IPS DF 6.9 (cell line): Measurements from ENCODE around the gene NXF1.
"Not testable (repeated sequence)": the region's sequence is repeated elsewhere in the genome, so short reads cannot be mapped to it uniquely, and the experiment has no call there.

Experiments used
- DNase-seq: peaks from one replicate; pipeline ENCODE4 v3.0.0-alpha.2; 2013; ENCODE audit warnings: low read depth, low spot score
- H3K27ac ChIP-seq: one replicate; pipeline ENCODE4 v1.5.1; 2013; ENCODE audit warnings: low read length, control low read depth
- H3K27me3 ChIP-seq: 2 replicates; pipeline ENCODE4 v1.6.1; 2013; ENCODE audit warnings: mild to moderate bottlenecking, low read length; ENCODE audit not compliant: control insufficient read depth, insufficient read depth
- H3K36me3 ChIP-seq: 2 replicates; pipeline ENCODE4 v1.6.1; 2013; ENCODE audit warnings: low read length; ENCODE audit not compliant: control insufficient read depth, insufficient read depth
- H3K4me1 ChIP-seq: 2 replicates; pipeline ENCODE4 v1.6.1; 2013; ENCODE audit warnings: low read length; ENCODE audit not compliant: control insufficient read depth, insufficient read depth
- H3K4me3 ChIP-seq: 2 replicates; pipeline ENCODE4 v1.5.1; 2013; ENCODE audit warnings: mild to moderate bottlenecking, low read length
- H3K9me3 ChIP-seq: 2 replicates; pipeline ENCODE4 v1.6.1; 2013; ENCODE audit warnings: low read length, inconsistent platforms; ENCODE audit not compliant: control insufficient read depth, insufficient read depth
- WGBS: extraction: QIAGEN DNeasy Blood & Tissue Kit; methylation state at CpG from one replicate; pipeline ENCODE4 v1.1.7; 2013; ENCODE audit warnings: mixed read lengths, missing lambda C conversion rate; ENCODE audit not compliant: insufficient read length, insufficient coverage; 5-methylcytosine and 5-hydroxymethylcytosine counted together

The NXF1 gene

GRCh38 chr11:62831520-62832335 lies 26.5 kb upstream of the NXF1 start, which contains the start of gene STX5:
Gene STX5, minus strand, starts transcription at chr11:62832051. Its CDS starts 808 bp downstream, at chr11:62831243.
- no peaks in the 10 kb centered on the region for H3K9me3 ChIP-seq
- WGBS = no CpG with 5 or more reads among the region's 65 CpGs
- no peaks in the 10 kb centered on the region for H3K27me3 ChIP-seq
- no peaks in the 10 kb centered on the region; the same call in 1 of the 2 replicates for H3K4me1 ChIP-seq
- H3K27ac ChIP-seq = no peak within 1 kb of the TSS
- peak within 1 kb of the TSS; percentile 92; the same call in 1 of the 2 replicates for H3K4me3 ChIP-seq
- DNase-seq = peak; percentile 97
- peaks cover 20% of the 10 kb centered on the region for H3K36me3 ChIP-seq

DNA sequence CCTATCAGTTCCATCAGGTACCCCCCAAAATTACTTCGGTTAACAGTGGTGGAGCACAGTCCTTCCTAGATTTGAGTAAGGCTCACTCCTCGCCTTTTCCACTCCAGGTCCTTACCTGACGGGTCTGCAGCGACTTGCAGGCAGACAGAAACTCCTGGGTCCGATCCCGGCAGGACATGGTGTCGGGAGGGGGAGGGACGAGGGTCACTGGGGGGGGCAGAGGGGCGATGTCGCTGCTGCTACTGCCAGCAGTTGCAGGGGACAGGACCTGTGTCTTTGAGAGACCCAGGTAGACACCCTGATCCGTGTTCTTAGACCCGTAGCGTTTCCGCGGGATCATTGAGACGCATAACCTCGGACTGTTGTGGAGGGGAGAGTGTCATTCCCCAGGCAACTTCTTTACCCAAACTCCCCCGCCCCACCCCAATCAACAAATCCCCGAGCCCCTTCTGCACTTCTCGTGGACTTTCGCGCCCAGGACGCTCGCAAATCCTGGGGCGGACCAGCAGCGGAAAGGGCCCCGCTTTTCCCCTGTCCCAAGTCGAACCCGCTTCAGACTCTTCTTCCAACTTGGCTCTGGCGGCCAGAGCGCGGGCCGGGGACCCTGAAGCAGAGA lies 25.8 kb upstream of the NXF1 start:
- H3K27ac ChIP-seq = no peak overlapping the region
- DNase-seq = no peak
- WGBS = no CpG with 5 or more reads among the region's 33 CpGs
- no peaks in the 10 kb centered on the region; the same call in 1 of the 2 replicates for H3K4me1 ChIP-seq
- H3K36me3 ChIP-seq = peaks cover 20% of the 10 kb centered on the region
- H3K9me3 ChIP-seq = no peaks in the 10 kb centered on the region
- H3K27me3 ChIP-seq = no peaks in the 10 kb centered on the region
- H3K4me3 ChIP-seq = peak overlapping the region; percentile 92; the same call in 1 of the 2 replicates

- no CpG with 5 or more reads among the region's 8 CpGs for WGBS
- H3K4me1 ChIP-seq, H3K27me3 ChIP-seq, DNase-seq, H3K27ac ChIP-seq, H3K4me3 ChIP-seq, H3K9me3 ChIP-seq: not testable (repeated sequence)
- H3K36me3 ChIP-seq = peaks cover 17% of the 10 kb centered on the region
Measured at GRCh38 chr11:62828130-62828529, 22.9 kb upstream of the NXF1 start.

- no peak overlapping the region for H3K4me3 ChIP-seq
- H3K27me3 ChIP-seq = no peaks in the 10 kb centered on the region
- WGBS = no CpG with 5 or more reads among the region's 3 CpGs
- no peaks in the 10 kb centered on the region for H3K9me3 ChIP-seq
- DNase-seq = no peak
- no peaks in the 10 kb centered on the region for H3K4me1 ChIP-seq
- peaks cover 26% of the 10 kb centered on the region for H3K36me3 ChIP-seq
- H3K27ac ChIP-seq = no peak overlapping the region
Measured at GRCh38 chr11:62823677-62824076, 18.4 kb upstream of the NXF1 start.

GRCh38 chr11:62817129-62817528 lies 11.9 kb upstream of the NXF1 start:
- H3K4me3 ChIP-seq = no peak overlapping the region
- peaks cover 5% of the 10 kb centered on the region; the same call in 1 of the 2 replicates for H3K36me3 ChIP-seq
- no peak for DNase-seq
- H3K27me3 ChIP-seq = no peaks in the 10 kb centered on the region
- no CpG with 5 or more reads among the region's 4 CpGs for WGBS
- no peak overlapping the region for H3K27ac ChIP-seq
- no peaks in the 10 kb centered on the region for H3K4me1 ChIP-seq
- H3K9me3 ChIP-seq = no peaks in the 10 kb centered on the region

DNA sequence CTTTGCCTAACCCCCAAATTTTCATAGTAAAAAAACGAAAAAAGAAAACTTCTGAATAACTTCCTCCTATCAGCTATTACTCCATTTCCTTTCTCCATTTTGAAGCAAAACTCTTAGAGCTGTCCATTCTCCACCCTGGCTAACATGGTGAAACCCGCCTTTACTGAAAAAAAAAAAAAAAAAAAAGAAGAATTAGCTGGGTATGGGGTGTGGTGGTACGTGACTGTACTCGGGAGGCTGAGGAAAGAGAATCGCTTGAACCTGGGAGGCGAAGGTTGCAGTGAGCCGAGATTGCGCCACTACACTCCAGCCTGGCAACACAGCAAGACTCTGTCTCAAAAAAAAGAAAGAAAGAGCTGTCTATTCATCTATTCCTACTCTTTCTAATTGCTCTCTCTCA lies 11.3 kb upstream of the NXF1 start:
- Histone ChIP-seq H3K4me3 (no peak overlapping the region), H3K27me3 (no peaks in the 10 kb centered on the region), H3K9me3 (no peaks in the 10 kb centered on the region), H3K27ac (no peak overlapping the region), H3K36me3 (peaks cover 5% of the 10 kb centered on the region; the same call in 1 of the 2 replicates), H3K4me1 (no peaks in the 10 kb centered on the region)
- no CpG with 5 or more reads among the region's 8 CpGs for WGBS
- DNase-seq = no peak

DNA sequence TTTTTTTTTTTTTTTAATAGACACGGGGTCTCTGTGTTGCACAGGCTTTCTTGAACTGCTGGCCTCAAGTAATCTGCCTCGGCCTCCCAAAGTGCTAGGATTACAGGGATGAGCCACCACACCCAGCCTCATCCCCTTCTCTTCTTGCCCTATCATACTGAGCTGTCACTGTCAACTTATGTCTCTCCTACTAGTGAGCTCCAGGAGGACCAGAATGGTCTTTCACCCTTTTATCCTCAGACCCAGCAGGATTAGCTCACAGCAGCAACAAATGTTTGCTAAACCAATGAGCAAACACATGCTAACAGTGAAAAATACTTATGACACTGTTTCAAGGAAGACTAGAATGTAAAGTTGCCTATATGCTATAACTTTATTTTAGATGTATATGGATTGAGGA lies 6.4 kb upstream of the NXF1 start:
- H3K4me1 ChIP-seq = no peaks in the 10 kb centered on the region
- no CpG with 5 or more reads among the region's 2 CpGs for WGBS
- no peaks in the 10 kb centered on the region for H3K36me3 ChIP-seq
- no peaks in the 10 kb centered on the region for H3K27me3 ChIP-seq
- H3K4me3 ChIP-seq = no peak overlapping the region
- H3K9me3 ChIP-seq = no peaks in the 10 kb centered on the region
- no peak overlapping the region for H3K27ac ChIP-seq
- DNase-seq = no peak

DNA sequence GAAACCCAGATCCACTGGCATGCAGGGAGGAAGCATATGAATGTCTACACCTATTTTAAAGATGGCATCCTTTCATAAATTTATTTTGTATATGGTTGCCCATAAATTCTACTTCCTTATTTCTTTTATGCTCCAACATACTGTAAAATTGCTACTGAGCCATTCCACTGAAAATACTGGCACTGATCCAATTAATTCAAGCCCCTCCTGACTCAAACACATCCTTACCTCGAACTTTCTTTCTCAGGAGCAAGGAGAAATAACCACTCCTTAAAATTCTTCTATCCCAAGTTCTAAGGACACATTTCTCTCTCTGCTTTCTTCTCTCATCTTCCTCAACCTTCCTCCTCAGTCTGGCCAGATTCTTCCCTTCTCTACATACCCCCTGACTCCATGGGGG lies 5.5 kb upstream of the NXF1 start:
- Histone ChIP-seq H3K27me3 (no peaks in the 10 kb centered on the region), H3K9me3 (no peaks in the 10 kb centered on the region), H3K4me3 (no peak overlapping the region), H3K4me1 (no peaks in the 10 kb centered on the region), H3K36me3 (no peaks in the 10 kb centered on the region), H3K27ac (no peak overlapping the region)
- WGBS = no CpG with 5 or more reads among the region's 1 CpG
- no peak for DNase-seq

DNA sequence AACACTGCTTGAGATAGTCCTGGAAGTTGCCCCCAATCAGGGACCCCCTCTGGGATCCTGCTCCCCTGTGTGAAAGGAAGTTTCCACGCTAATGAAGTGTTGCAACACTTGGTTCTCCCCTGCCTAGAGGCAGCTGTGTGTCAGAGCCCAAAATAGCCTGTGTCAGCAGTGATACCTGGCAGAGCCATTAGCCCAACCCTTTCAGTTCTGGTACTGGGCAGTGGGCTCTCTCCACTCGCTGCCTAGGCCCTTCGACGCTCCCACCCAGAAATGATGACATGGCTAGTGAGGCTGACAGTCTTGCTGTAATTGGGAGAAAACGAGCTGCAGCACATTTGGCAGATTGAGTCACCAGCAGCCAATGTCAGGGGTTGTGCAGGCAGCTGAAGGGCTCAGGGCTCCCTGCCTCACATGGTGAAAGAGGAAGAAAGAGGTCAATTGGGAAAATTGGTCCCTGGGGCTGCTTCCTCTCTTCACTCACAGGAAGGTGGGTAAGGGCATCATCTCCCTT lies 1.4 kb upstream of the NXF1 start:
- Histone ChIP-seq H3K4me3 (no peak overlapping the region), H3K4me1 (no peaks in the 10 kb centered on the region)
- no CpG with 5 or more reads among the region's 5 CpGs for WGBS

DNA sequence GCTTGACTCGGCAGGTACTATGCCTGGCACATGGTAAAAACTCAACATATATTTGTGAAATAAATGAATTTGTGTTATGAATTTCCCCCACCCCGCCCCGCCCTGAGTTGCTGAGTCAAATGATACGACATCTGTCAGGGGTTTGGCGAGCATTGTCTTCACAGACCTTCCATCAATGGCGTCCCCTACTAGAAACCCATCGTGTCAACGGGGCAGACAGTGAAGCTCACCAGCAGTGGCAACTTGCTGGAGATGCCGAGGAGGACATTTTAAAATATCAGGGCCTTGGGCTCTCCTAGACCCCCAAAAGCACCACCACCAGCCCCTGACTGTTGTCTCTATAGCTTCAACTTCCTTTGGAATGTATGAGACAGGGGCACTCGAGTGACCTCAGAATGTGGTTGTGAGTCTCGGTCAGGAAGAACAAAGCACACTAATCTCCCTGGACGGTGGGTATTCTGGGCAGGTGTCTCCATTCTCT lies 761 bp upstream of the NXF1 start:
- Histone ChIP-seq H3K4me3 (peak overlapping the region; percentile 55; the same call in 1 of the 2 replicates), H3K9me3 (no peaks in the 10 kb centered on the region), H3K27ac (no peak overlapping the region), H3K4me1 (no peaks in the 10 kb centered on the region), H3K27me3 (no peaks in the 10 kb centered on the region), H3K36me3 (peaks cover 11% of the 10 kb centered on the region)
- no peak for DNase-seq
- WGBS = no CpG with 5 or more reads among the region's 12 CpGs

More for the DNA sequence above, 1.4 kb upstream of the NXF1 start:
- H3K36me3 ChIP-seq = peaks cover 4% of the 10 kb centered on the region
- no peaks in the 10 kb centered on the region for H3K9me3 ChIP-seq
- no peak overlapping the region for H3K27ac ChIP-seq
- no peaks in the 10 kb centered on the region for H3K27me3 ChIP-seq
- no peak for DNase-seq
